Kidney (tissue), 14 donors: ENCODE results near the gene ACTN1. TPM values are rescaled to one million over a fixed set of nuclear protein-coding genes. Genes with fewer than 3 reads are reported as not detected.

Source experiments
- DNase-seq, 5 donors: peaks; one replicate each; pipeline ENCODE4 v3.0.0-alpha.2; 2013 to 2020
- FAIRE-seq: peaks from 2 replicates; lab custom pipeline; 2012; peaks lifted over from hg19 to GRCh38; lab: Jason Lieb, UNC
- H3K27ac ChIP-seq, 2 donors: one replicate each; pipeline ENCODE4 v1.7.0; 2013; ENCODE audit warnings: low read depth in 2 of 2, low read length in 2 of 2, inconsistent platforms in 1 of 2
- H3K27me3 ChIP-seq: one replicate; pipeline ENCODE4 v1.7.1; 2013; ENCODE audit warnings: low read length, inconsistent platforms; ENCODE audit not compliant: control insufficient read depth, insufficient read depth
- H3K36me3 ChIP-seq, 3 donors: one replicate each; pipeline versions ENCODE4 v1.7.0 to v1.7.1; 2013; ENCODE audit warnings: low read length in 3 of 3, control low read depth in 1 of 3, inconsistent platforms in 1 of 3; ENCODE audit not compliant: insufficient read depth in 3 of 3, control insufficient read depth in 2 of 3
- H3K4me1 ChIP-seq, 3 donors: one replicate each; pipeline versions ENCODE4 v1.7.0 to v1.7.1; 2013; ENCODE audit warnings: low read length in 3 of 3, inconsistent platforms in 1 of 3, low read depth in 1 of 3; ENCODE audit not compliant: control insufficient read depth in 2 of 3, insufficient read depth in 2 of 3
- H3K4me3 ChIP-seq, 3 donors: one replicate each; pipeline versions ENCODE4 v1.7.0 to v1.8.1; 2013; ENCODE audit warnings: low read length in 3 of 3, control low read depth in 1 of 3, inconsistent platforms in 1 of 3
- H3K9ac ChIP-seq, 3 donors: one replicate each; pipeline versions ENCODE4 v1.7.0 to v1.7.1; 2013; ENCODE audit warnings: low read length in 3 of 3, control low read depth in 1 of 3, inconsistent platforms in 1 of 3
- H3K9me3 ChIP-seq, 3 donors: one replicate each; pipeline versions ENCODE4 v1.7.0 to v1.7.1; 2013; ENCODE audit warnings: low read length in 3 of 3, control low read depth in 1 of 3, inconsistent platforms in 1 of 3; ENCODE audit not compliant: control insufficient read depth in 2 of 3, insufficient read depth in 1 of 3
- CTCF ChIP-seq: IDR thresholded peaks from 3 replicates; pipeline ENCODE4 v1.5.1; 2012; ENCODE audit warnings: mild to moderate bottlenecking, moderate library complexity, borderline replicate concordance; ENCODE audit not compliant: insufficient read depth; ENCODE audit errors: extremely low read depth
- intact Hi-C: fragments of 100-400 bp; cut with DNase I; formaldehyde crosslinking; loops from one replicate; pipeline ENCODE4 v1.11.1; 2022
- polyA plus RNA-seq: library from polyadenylated mRNA; stranded (reverse); fragments of 350-450 nt; fragmentation: Illumina TruSeq; extraction: RNeasy Lipid Tissue Mini Kit (QIAGEN cat#74804); gene quantifications from one replicate; pipeline ENCODE4 v1.2.3, GENCODE V29; 2014; ENCODE audit warnings: low read depth, low replicate concordance; ENCODE audit not compliant: insufficient read depth
- total RNA-seq: library from RNA; stranded (reverse); fragmentation: NEBNext Ultra II Directional; extraction: Animal tissue kit (Norgen Biotek cat#: 25700); gene quantifications from one replicate; pipeline ENCODE4 v1.2.1, GENCODE V29; 2021
- donor health status: control.
- donor health status: control.
- donor health status: control.
- donor health status: control.
- donor health status: control.
- donor health status: DM: yes; HTN: yes; CAD: no.
- donor health status: Normal renal cell carcinoma (clear cell type).

ACTN1 gene
- total and polyA plus RNA-seq, 2 donors from 2014 or later, result 20.1 to 184 TPM

GRCh38 chr14:68986926-68987652, 8.0 kb upstream of the ACTN1 start:
- Histone ChIP-seq H3K9me3 (no peaks in the 10 kb centered on the region), H3K4me3 (no peak overlapping the region), H3K4me1 (no peaks in the 10 kb centered on the region), H3K9ac (no peak overlapping the region), H3K27ac (no peak overlapping the region), H3K36me3 (no peaks in the 10 kb centered on the region), H3K27me3 (no peaks in the 10 kb centered on the region)
- FAIRE-seq (no peak), DNase-seq (no peak)
- TF ChIP-seq CTCF, result no peak
- intact Hi-C loops, result no loop called here

- Histone ChIP-seq H3K9me3 (no peaks in the 10 kb centered on the region), H3K27ac (no peak overlapping the region), H3K4me3 (no peak overlapping the region), H3K9ac (no peak overlapping the region), H3K36me3 (no peaks in the 10 kb centered on the region), H3K4me1 (no peaks in the 10 kb centered on the region), H3K27me3 (no peaks in the 10 kb centered on the region)
- intact Hi-C loops, result no loop called here
- no peak for TF ChIP-seq CTCF
- DNase-seq (no peak), FAIRE-seq (no peak)
Observed at GRCh38 chr14:68986225-68986624, 7.1 kb upstream of the ACTN1 start.

GRCh38 chr14:68984686-68985085, 5.6 kb upstream of the ACTN1 start:
- Histone ChIP-seq H3K9ac (no peak overlapping the region), H3K4me1 (peaks cover 0 to 4% (median 0%) of the 10 kb centered on the region in 3 donors), H3K27ac (no peak overlapping the region), H3K27me3 (no peaks in the 10 kb centered on the region), H3K36me3 (no peaks in the 10 kb centered on the region), H3K4me3 (no peak overlapping the region), H3K9me3 (no peaks in the 10 kb centered on the region)
- intact Hi-C loops, result no loop called here
- DNase-seq (no peak), FAIRE-seq (no peak)
- no peak for TF ChIP-seq CTCF
